PFSK-1 (cell line): Measurements from ENCODE around the gene ESAM.

Experiments used
- FOXP2 ChIP-seq: optimal IDR thresholded peaks from 2 replicates; pipeline ENCODE3; 2011; ENCODE audit warnings: borderline replicate concordance, control low read depth, inconsistent platforms; ENCODE audit not compliant: insufficient read depth; ENCODE audit errors: extremely low read length, extremely low read depth
- POLR2AphosphoS5 ChIP-seq: IDR thresholded peaks from 2 replicates; pipeline ENCODE4 v1.6.1; 2012; ENCODE audit warnings: low read depth, mild to moderate bottlenecking, control low read depth, low read length, moderate library complexity
- SIN3A ChIP-seq: IDR thresholded peaks from 2 replicates; pipeline ENCODE4 v1.6.1; 2012; ENCODE audit warnings: mild to moderate bottlenecking, low read length, moderate library complexity, borderline replicate concordance; ENCODE audit not compliant: insufficient read depth
- TAF1 ChIP-seq: IDR thresholded peaks from 2 replicates; pipeline ENCODE4 v1.6.1; 2012; ENCODE audit warnings: low read length, control low read depth, borderline replicate concordance; ENCODE audit not compliant: insufficient read depth
- TF ChIP-seq, protein P1 (sequence below), 2 experiments: IDR thresholded peaks; 2 replicates each; pipeline versions ENCODE4 v1.6.1 to v1.8.0; 2011 to 2012; ENCODE audit warnings: low read depth in 2 of 2, low read length in 2 of 2, control low read depth in 1 of 2, inconsistent platforms in 1 of 2, mild to moderate bottlenecking in 1 of 2, moderate library complexity in 1 of 2; ENCODE audit not compliant: insufficient read depth in 1 of 2

DNA sequence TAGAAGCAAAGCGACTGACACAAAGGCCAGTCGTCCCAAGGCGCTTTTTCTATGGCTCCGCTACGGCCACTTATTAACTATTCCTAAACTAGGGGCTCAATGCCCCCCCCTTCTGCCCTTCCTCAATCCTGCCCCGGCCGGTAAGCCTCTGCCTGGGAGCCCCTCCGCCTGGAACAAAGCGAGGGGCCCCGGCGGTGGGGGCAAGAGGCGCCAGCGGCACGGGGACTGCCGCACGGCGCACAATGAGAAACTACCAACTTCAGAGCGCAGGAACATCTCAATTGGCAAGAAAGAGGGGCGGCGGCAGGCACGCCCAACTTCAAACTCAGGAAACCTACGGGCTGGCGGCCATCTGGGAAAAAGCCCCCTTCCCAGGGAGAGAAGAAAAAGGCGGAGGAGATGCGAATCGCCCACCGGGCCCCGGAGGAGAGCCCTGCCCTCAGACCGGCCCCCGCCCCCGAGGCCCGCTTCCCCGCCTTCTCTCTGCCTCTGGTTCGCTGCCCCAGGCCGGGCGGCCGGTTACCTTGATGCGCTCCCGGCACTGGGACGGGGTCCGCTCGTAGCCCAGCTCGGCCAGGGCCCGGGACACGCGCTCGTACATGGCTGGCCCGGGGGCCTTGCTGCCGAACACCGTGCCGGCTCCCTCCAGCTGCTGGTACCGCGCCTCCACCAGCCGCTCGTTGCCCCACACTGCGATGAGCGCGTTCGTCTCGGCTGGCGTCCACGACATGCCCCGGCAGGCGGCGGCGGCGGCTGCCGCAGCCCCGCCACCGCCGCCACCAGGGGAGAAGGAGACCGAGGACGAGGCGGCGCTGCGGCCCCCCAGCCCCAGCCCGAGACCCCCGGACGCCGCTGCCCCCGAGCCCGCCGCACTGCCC, 37.5 kb upstream of the ESAM start:
- TF ChIP-seq POLR2AphosphoS5 (no peak), SIN3A (no peak), FOXP2 (no peak), TAF1 (no peak)
- TF ChIP-seq, protein P1, sequence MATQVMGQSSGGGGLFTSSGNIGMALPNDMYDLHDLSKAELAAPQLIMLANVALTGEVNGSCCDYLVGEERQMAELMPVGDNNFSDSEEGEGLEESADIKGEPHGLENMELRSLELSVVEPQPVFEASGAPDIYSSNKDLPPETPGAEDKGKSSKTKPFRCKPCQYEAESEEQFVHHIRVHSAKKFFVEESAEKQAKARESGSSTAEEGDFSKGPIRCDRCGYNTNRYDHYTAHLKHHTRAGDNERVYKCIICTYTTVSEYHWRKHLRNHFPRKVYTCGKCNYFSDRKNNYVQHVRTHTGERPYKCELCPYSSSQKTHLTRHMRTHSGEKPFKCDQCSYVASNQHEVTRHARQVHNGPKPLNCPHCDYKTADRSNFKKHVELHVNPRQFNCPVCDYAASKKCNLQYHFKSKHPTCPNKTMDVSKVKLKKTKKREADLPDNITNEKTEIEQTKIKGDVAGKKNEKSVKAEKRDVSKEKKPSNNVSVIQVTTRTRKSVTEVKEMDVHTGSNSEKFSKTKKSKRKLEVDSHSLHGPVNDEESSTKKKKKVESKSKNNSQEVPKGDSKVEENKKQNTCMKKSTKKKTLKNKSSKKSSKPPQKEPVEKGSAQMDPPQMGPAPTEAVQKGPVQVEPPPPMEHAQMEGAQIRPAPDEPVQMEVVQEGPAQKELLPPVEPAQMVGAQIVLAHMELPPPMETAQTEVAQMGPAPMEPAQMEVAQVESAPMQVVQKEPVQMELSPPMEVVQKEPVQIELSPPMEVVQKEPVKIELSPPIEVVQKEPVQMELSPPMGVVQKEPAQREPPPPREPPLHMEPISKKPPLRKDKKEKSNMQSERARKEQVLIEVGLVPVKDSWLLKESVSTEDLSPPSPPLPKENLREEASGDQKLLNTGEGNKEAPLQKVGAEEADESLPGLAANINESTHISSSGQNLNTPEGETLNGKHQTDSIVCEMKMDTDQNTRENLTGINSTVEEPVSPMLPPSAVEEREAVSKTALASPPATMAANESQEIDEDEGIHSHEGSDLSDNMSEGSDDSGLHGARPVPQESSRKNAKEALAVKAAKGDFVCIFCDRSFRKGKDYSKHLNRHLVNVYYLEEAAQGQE (IDR thresholded peaks at IDR 0.05; ENCODE audit: insufficient read depth in 1 of 2, low read depth in 2 of 2, low read length in 2 of 2): no peak
